ENCODE data around the gene PIM3. TPM values are rescaled to one million over a fixed set of nuclear protein-coding genes. Genes with fewer than 3 reads are reported as not detected.

The PIM3 gene
- total RNA-seq, 1 experiment from 2014 or later = 42.9 TPM

GRCh38 chr22:50001388-50002231 lies 41.0 kb downstream of the PIM3 start:
- ATAC-seq = no peak
- POLR2A ChIA-PET = no interaction called here
- H3K9me3 Mint-ChIP-seq = no peaks in the 10 kb centered on the region
- H3K27ac Mint-ChIP-seq = no peak overlapping the region
- peaks cover 25% of the 10 kb centered on the region for H3K27me3 Mint-ChIP-seq (ENCODE audit: low read depth)
- peaks cover 9% of the 10 kb centered on the region for H3K4me1 Mint-ChIP-seq
- no peak overlapping the region for H3K4me3 Mint-ChIP-seq
- no peak for DNase-seq (ENCODE audit: low spot score)
- TF ChIP-seq KAT7 (CRISPR knock-in tag; IDR thresholded peaks at IDR 0.05; ENCODE audit: borderline replicate concordance) (no peak), MLX (CRISPR knock-in tag; IDR thresholded peaks at IDR 0.05) (no peak), CBFB (CRISPR knock-in tag; IDR thresholded peaks at IDR 0.05; ENCODE audit: low read depth) (no peak), TCF7 (CRISPR knock-in tag; IDR thresholded peaks at IDR 0.05; ENCODE audit: low read depth) (no peak), E2F4 (CRISPR knock-in tag; IDR thresholded peaks at IDR 0.05; ENCODE audit: borderline replicate concordance, low read depth) (no peak), ESRRA (CRISPR knock-in tag; IDR thresholded peaks at IDR 0.05; ENCODE audit: borderline replicate concordance) (no peak), ATF2 (CRISPR knock-in tag; IDR thresholded peaks at IDR 0.05; ENCODE audit: borderline replicate concordance, low read depth) (no peak), JUN (CRISPR knock-in tag; IDR thresholded peaks at IDR 0.05) (no peak), MAX (CRISPR knock-in tag; IDR thresholded peaks at IDR 0.05) (no peak), ZNF232 (CRISPR knock-in tag; IDR thresholded peaks at IDR 0.05) (no peak), GABPB1 (CRISPR knock-in tag; IDR thresholded peaks at IDR 0.05) (no peak), SMAD3 (CRISPR knock-in tag; IDR thresholded peaks at IDR 0.05; ENCODE audit: borderline replicate concordance) (no peak), E2F5 (CRISPR knock-in tag; IDR thresholded peaks at IDR 0.05) (no peak), ZNF121 (CRISPR knock-in tag; IDR thresholded peaks at IDR 0.05) (no peak), ELF4 (CRISPR knock-in tag; IDR thresholded peaks at IDR 0.05; ENCODE audit: low read depth) (no peak), FOXJ3 (CRISPR knock-in tag; IDR thresholded peaks at IDR 0.05; ENCODE audit: borderline replicate concordance) (no peak), ZNF138 (CRISPR knock-in tag; conservative IDR thresholded peaks at IDR 0.05) (no peak)
- H3K36me3 Mint-ChIP-seq = no peaks in the 10 kb centered on the region
- CTCF ChIA-PET = interaction anchor here (0.7 to 5.4 kb wide), 3 partner anchors 28 to 58 kb away, joined by 3 to 38 read pairs (median 4); no protein-coding TSS in a partner anchor

GRCh38 chr22:50002791-50003190 lies 42.2 kb downstream of the PIM3 start:
- POLR2A ChIA-PET = interaction anchor here (0.6 kb wide), 1 partner anchor 25 kb away, joined by 4 read pairs; no protein-coding TSS in a partner anchor
- CTCF ChIA-PET = interaction anchor here (1.9 to 5.4 kb wide), 2 partner anchors 27 to 57 kb away, joined by 4 to 38 read pairs; no protein-coding TSS in a partner anchor
- TF ChIP-seq FOXK1 (CRISPR knock-in tag; IDR thresholded peaks at IDR 0.05) (no peak), GRHL2 (CRISPR knock-in tag; IDR thresholded peaks at IDR 0.05; ENCODE audit: insufficient replicate concordance, severe bottlenecking) (no peak), ZNF532 (CRISPR knock-in tag; IDR thresholded peaks at IDR 0.05; ENCODE audit: borderline replicate concordance) (no peak), CREM (CRISPR knock-in tag; IDR thresholded peaks at IDR 0.05) (no peak), USF1 (CRISPR knock-in tag; IDR thresholded peaks at IDR 0.05) (no peak)

More at GRCh38 chr22:50002791-50003190, 42.2 kb downstream of the PIM3 start:
- ATAC-seq (no peak), DNase-seq (ENCODE audit: low spot score) (no peak)
- no peaks in the 10 kb centered on the region for H3K36me3 Mint-ChIP-seq
- no peaks in the 10 kb centered on the region for H3K9me3 Mint-ChIP-seq
- peaks cover 25% of the 10 kb centered on the region for H3K27me3 Mint-ChIP-seq (ENCODE audit: low read depth)
- no peak overlapping the region for H3K4me3 Mint-ChIP-seq
- peaks cover 9% of the 10 kb centered on the region for H3K4me1 Mint-ChIP-seq
- no peak overlapping the region for H3K27ac Mint-ChIP-seq
